Smooth muscle cell (in vitro differentiated cells): Measurements from ENCODE around the gene NUP62. TPM values are rescaled to one million over a fixed set of nuclear protein-coding genes. Genes with fewer than 3 reads are reported as not detected.

Experiments
- DNase-seq: peaks from one replicate; lab custom pipeline; 2025; ENCODE audit not compliant: unreplicated experiment; lab: John Stamatoyannopoulos, UW
- H2AFZ ChIP-seq: fragments of 200-600 bp; sonication (generic); 2 replicates; pipeline ENCODE4 v1.6.0; 2016; ENCODE audit warnings: antibody characterized with exemption, low read depth, mild to moderate bottlenecking
- H3F3A ChIP-seq: fragments of 200-600 bp; sonication (generic); 2 replicates; pipeline ENCODE4 v1.6.0; 2017; ENCODE audit warnings: antibody characterized with exemption, low read depth
- H3K27ac ChIP-seq: fragments of 200-600 bp; sonication (generic); 2 replicates; pipeline ENCODE4 v1.5.1; 2016; ENCODE audit warnings: low read depth, mild to moderate bottlenecking
- H3K27me3 ChIP-seq: fragments of 200-600 bp; sonication (generic); 2 replicates; pipeline ENCODE4 v1.6.1; 2016; ENCODE audit warnings: low read depth, mild to moderate bottlenecking
- H3K36me3 ChIP-seq: fragments of 200-600 bp; sonication (generic); 2 replicates; pipeline ENCODE4 v1.5.1; 2016; ENCODE audit warnings: low read depth
- H3K4me1 ChIP-seq: fragments of 200-600 bp; sonication (generic); 2 replicates; pipeline ENCODE4 v1.5.1; 2016; ENCODE audit warnings: low read depth
- H3K4me2 ChIP-seq: fragments of 200-600 bp; sonication (generic); 2 replicates; pipeline ENCODE4 v1.6.0; 2016; ENCODE audit warnings: mild to moderate bottlenecking
- H3K4me3 ChIP-seq: fragments of 200-600 bp; sonication (generic); 2 replicates; pipeline ENCODE4 v1.5.1; 2016; ENCODE audit warnings: mild to moderate bottlenecking
- H3K79me2 ChIP-seq: fragments of 200-600 bp; sonication (generic); 2 replicates; pipeline ENCODE4 v1.6.0; 2016; ENCODE audit warnings: low read depth, mild to moderate bottlenecking
- H3K9ac ChIP-seq: fragments of 200-600 bp; sonication (generic); 2 replicates; pipeline ENCODE4 v1.6.0; 2016; ENCODE audit warnings: low read depth
- H3K9me3 ChIP-seq: fragments of 200-600 bp; sonication (generic); replicated peaks from 2 replicates; pipeline ENCODE4 v1.5.1; 2016; ENCODE audit warnings: low read depth
- H4K20me1 ChIP-seq: fragments of 200-600 bp; sonication (generic); 2 replicates; pipeline ENCODE4 v1.6.0; 2016; ENCODE audit warnings: low read depth
- CTCF ChIP-seq: fragments of 200-600 bp; sonication (generic); IDR thresholded peaks from 2 replicates; pipeline ENCODE4 v1.5.1; 2017; ENCODE audit warnings: borderline replicate concordance, mild to moderate bottlenecking, antibody characterized with exemption; ENCODE audit not compliant: insufficient read depth, poor library complexity, severe bottlenecking
- WGBS: methylation state at CpG from one replicate; pipeline ENCODE4 v1.1.7; 2016; ENCODE audit warnings: low lambda C conversion rate; 5-methylcytosine and 5-hydroxymethylcytosine counted together
- polyA plus RNA-seq: library from polyadenylated mRNA; unstranded; fragments of >200 nt; fragmentation: Nextera tagmentation; extraction: Ambion mirVana; gene quantifications from 2 replicates; pipeline ENCODE4 v1.2.1, GENCODE V29; 2016
- total RNA-seq: library from RNA; depleted of rRNA; stranded (reverse); fragments of >200 nt; gene quantifications from 2 replicates; pipeline ENCODE4 v1.2.3, GENCODE V29; 2014

NUP62 gene
- total and polyA plus RNA-seq, 2 experiments from 2014 or later = 24.2 to 29.5 TPM

GRCh38 chr19:49863935-49864320 lies 65.4 kb downstream of the NUP62 start:
- H3K27ac ChIP-seq = no peak overlapping the region
- TF ChIP-seq CTCF = no peak
- peaks cover 10% of the 10 kb centered on the region for H3F3A ChIP-seq
- peaks cover 31% of the 10 kb centered on the region for H3K79me2 ChIP-seq
- H3K4me1 ChIP-seq = peaks cover 7% of the 10 kb centered on the region
- peaks cover 14% of the 10 kb centered on the region for H4K20me1 ChIP-seq
- WGBS = 96% methylated on average over 17 of the region's 17 CpGs
- DNase-seq = no peak
- no peaks in the 10 kb centered on the region for H3K27me3 ChIP-seq
- no peak overlapping the region for H3K9ac ChIP-seq
- no peak overlapping the region for H3K4me2 ChIP-seq
- H3K4me3 ChIP-seq = no peak overlapping the region
- H3K9me3 ChIP-seq = no peaks in the 10 kb centered on the region
- no peaks in the 10 kb centered on the region for H3K36me3 ChIP-seq
- H2AFZ ChIP-seq = no peak overlapping the region

- no peak overlapping the region for H3K4me3 ChIP-seq
- peaks cover 31% of the 10 kb centered on the region for H3K79me2 ChIP-seq
- no peak overlapping the region for H2AFZ ChIP-seq
- no peak overlapping the region for H3K9ac ChIP-seq
- peaks cover 7% of the 10 kb centered on the region for H3K4me1 ChIP-seq
- no peak for TF ChIP-seq CTCF
- WGBS = 94% methylated on average over 24 of the region's 24 CpGs
- peaks cover 20% of the 10 kb centered on the region for H4K20me1 ChIP-seq
- no peak overlapping the region for H3K4me2 ChIP-seq
- H3K27me3 ChIP-seq = no peaks in the 10 kb centered on the region
- H3K9me3 ChIP-seq = no peaks in the 10 kb centered on the region
- H3K36me3 ChIP-seq = no peaks in the 10 kb centered on the region
- DNase-seq = no peak
- no peak overlapping the region for H3K27ac ChIP-seq
- peaks cover 9% of the 10 kb centered on the region for H3F3A ChIP-seq
Observed at GRCh38 chr19:49863254-49863934, 65.9 kb downstream of the NUP62 start.

GRCh38 chr19:49862391-49863253 lies 66.7 kb downstream of the NUP62 start:
- Histone ChIP-seq H3K4me1 (peaks cover 7% of the 10 kb centered on the region), H3K4me2 (no peak overlapping the region), H2AFZ (no peak overlapping the region), H3K79me2 (peaks cover 31% of the 10 kb centered on the region), H3K27me3 (no peaks in the 10 kb centered on the region), H3K27ac (no peak overlapping the region), H4K20me1 (peaks cover 27% of the 10 kb centered on the region), H3K4me3 (no peak overlapping the region), H3K36me3 (no peaks in the 10 kb centered on the region), H3K9ac (no peak overlapping the region), H3K9me3 (no peaks in the 10 kb centered on the region), H3F3A (peaks cover 15% of the 10 kb centered on the region)
- no peak for DNase-seq
- peak; percentile 24 for TF ChIP-seq CTCF
- WGBS = 83% methylated on average over 34 of the region's 49 CpGs
